RWPE2 (cell line): ENCODE measurements around the gene OLFML2B.
"Not testable (repeated sequence)": the region's sequence is repeated elsewhere in the genome, so short reads cannot be mapped to it uniquely, and the experiment has no call there.

Source experiments
- ATAC-seq: fragments of 200-7000 bp; cut with Tn5 transposase; 3 replicates; pipeline ENCODE4 v1.9.1; 2021; ENCODE audit warnings: low read depth
- DNase-seq: peaks from one replicate; pipeline ENCODE4 v3.0.0-alpha.2; 2020; ENCODE audit warnings: low spot score
- H3K27ac ChIP-seq: fragments of 450-650 bp; 2 replicates; pipeline ENCODE4 v1.5.1; 2017; ENCODE audit warnings: mild to moderate bottlenecking; ENCODE audit not compliant: poor library complexity, severe bottlenecking
- H3K27me3 ChIP-seq: fragments of 250-450 bp; sonication (Bioruptor Pico); 2 replicates; pipeline ENCODE4 v1.5.1; 2021; ENCODE audit warnings: mild to moderate bottlenecking, moderate library complexity; ENCODE audit not compliant: insufficient read depth, poor library complexity, severe bottlenecking
- H3K36me3 ChIP-seq: fragments of 250-450 bp; sonication (Bioruptor Pico); 2 replicates; pipeline ENCODE4 v1.5.1; 2020; ENCODE audit warnings: low read depth, mild to moderate bottlenecking, moderate library complexity
- H3K4me1 ChIP-seq: fragments of 250-450 bp; sonication (Bioruptor Pico); 2 replicates; pipeline ENCODE4 v1.5.1; 2021; ENCODE audit warnings: mild to moderate bottlenecking, moderate library complexity; ENCODE audit not compliant: insufficient read depth, poor library complexity, severe bottlenecking
- H3K4me3 ChIP-seq: fragments of 250-450 bp; sonication (Bioruptor Pico); 2 replicates; pipeline ENCODE4 v1.5.1; 2021; ENCODE audit warnings: mild to moderate bottlenecking, moderate library complexity; ENCODE audit not compliant: severe bottlenecking
- H3K9me3 ChIP-seq: fragments of 250-450 bp; sonication (Bioruptor Pico); 2 replicates; pipeline ENCODE4 v1.5.1; 2021; ENCODE audit warnings: mild to moderate bottlenecking, moderate library complexity; ENCODE audit not compliant: severe bottlenecking
- CTCF ChIP-seq: fragments of 450-650 bp; IDR thresholded peaks from one replicate; pipeline ENCODE4 v1.5.1; 2017; ENCODE audit warnings: mild to moderate bottlenecking, moderate library complexity; ENCODE audit not compliant: poor library complexity, severe bottlenecking

The OLFML2B gene

GRCh38 chr1:162019006-162019405, 4.7 kb downstream of the OLFML2B start:
- Histone ChIP-seq H3K27ac (no peak overlapping the region), H3K4me1 (no peaks in the 10 kb centered on the region), H3K36me3 (no peaks in the 10 kb centered on the region), H3K4me3 (no peak overlapping the region), H3K9me3 (no peaks in the 10 kb centered on the region), H3K27me3 (no peaks in the 10 kb centered on the region)
- no peak for TF ChIP-seq CTCF
- ATAC-seq (0 out of 3 replicates have a peak, but pooled peaks have one; percentile 13), DNase-seq (no peak)

GRCh38 chr1:162018418-162018817, 5.3 kb downstream of the OLFML2B start:
- ATAC-seq = no peak
- no peak for TF ChIP-seq CTCF
- H3K36me3 ChIP-seq = no peaks in the 10 kb centered on the region

GRCh38 chr1:162017791-162018190, 5.9 kb downstream of the OLFML2B start:
- not testable (repeated sequence) for H3K4me1 ChIP-seq, DNase-seq, ATAC-seq, H3K27ac ChIP-seq, H3K27me3 ChIP-seq, H3K4me3 ChIP-seq, H3K36me3 ChIP-seq, H3K9me3 ChIP-seq

More at GRCh38 chr1:162018418-162018817, 5.3 kb downstream of the OLFML2B start:
- Histone ChIP-seq H3K4me3 (no peak overlapping the region), H3K27ac (no peak overlapping the region), H3K27me3 (no peaks in the 10 kb centered on the region), H3K9me3 (no peaks in the 10 kb centered on the region), H3K4me1 (no peaks in the 10 kb centered on the region)
- DNase-seq = no peak

GRCh38 chr1:162016631-162017030, 7.0 kb downstream of the OLFML2B start:
- DNase-seq (no peak), ATAC-seq (peak; percentile 46; the same call in 1 of the 3 replicates)
- H3K4me3 ChIP-seq = no peak overlapping the region
- no peaks in the 10 kb centered on the region for H3K36me3 ChIP-seq
- no peaks in the 10 kb centered on the region for H3K27me3 ChIP-seq
- no peak for TF ChIP-seq CTCF
- H3K4me1 ChIP-seq = no peaks in the 10 kb centered on the region
- no peaks in the 10 kb centered on the region for H3K9me3 ChIP-seq
- H3K27ac ChIP-seq = no peak overlapping the region

GRCh38 chr1:162015196-162015595, 8.5 kb downstream of the OLFML2B start:
- Histone ChIP-seq H3K36me3 (no peaks in the 10 kb centered on the region), H3K4me3 (no peak overlapping the region), H3K4me1 (no peaks in the 10 kb centered on the region), H3K9me3 (no peaks in the 10 kb centered on the region), H3K27ac (no peak overlapping the region), H3K27me3 (no peaks in the 10 kb centered on the region)
- DNase-seq = no peak
- no peak for ATAC-seq
- no peak for TF ChIP-seq CTCF
